ENCODE data around the gene NCKAP5. TPM values are rescaled to one million over a fixed set of nuclear protein-coding genes. Genes with fewer than 3 reads are reported as not detected.

Gene NCKAP5
- total and polyA plus RNA-seq, 2 of the 8 experiments (the other 6 are each of a cell fraction or from before 2014, with no cell fraction given) = 0.27 to 0.86 TPM

GRCh38 chr2:133369901-133370658 lies 198.2 kb downstream of the NCKAP5 start:
- ChIA-PET CTCF (ENCODE audit: partially characterized antibody) (no interaction called here), POLR2A (ENCODE audit: partially characterized antibody) (no interaction called here)
- no peak overlapping the region for H3K14ac ChIP-seq (ENCODE audit: insufficient read length)
- TF ChIP-seq KDM5A (IDR thresholded peaks at IDR 0.05; ENCODE audit: low read length) (no peak), JUND (IDR thresholded peaks at IDR 0.05; ENCODE audit: low read length) (0 out of 2 replicates have a peak, but pooled peaks have one; percentile 46)
- H2BK120ac ChIP-seq (replicated peaks; ENCODE audit: low read depth, low read length) = no peak overlapping the region
- H3K18ac ChIP-seq (ENCODE audit: extremely low read depth, low read length) = no peak overlapping the region
- H2AFZ ChIP-seq (ENCODE audit: low read length) = no peak overlapping the region
- no peaks in the 10 kb centered on the region for H3K36me3 ChIP-seq (ENCODE audit: control insufficient read depth in 2 of 4, insufficient read depth in 4 of 4, low read length in 3 of 4)
- no peak overlapping the region for H4K8ac ChIP-seq (ENCODE audit: extremely low read depth, insufficient read depth, low read length)
- H2BK5ac ChIP-seq (ENCODE audit: low read depth, low read length) = no peak overlapping the region
- H4K5ac ChIP-seq (ENCODE audit: insufficient read length, low read depth, low read length) = no peak overlapping the region
- no peak for FAIRE-seq
- H2BK20ac ChIP-seq (ENCODE audit: low read length) = no peak overlapping the region
- no peaks in the 10 kb centered on the region; the same call in 1 of the 2 replicates for H3K23me2 ChIP-seq (ENCODE audit: low read depth, low read length)
- peaks cover 0 to 4% (median 0%) of the 10 kb centered on the region in 4 experiments; a peak in 5 of 7 replicates for H3K4me1 ChIP-seq (replicated peaks in 1 of 4; ENCODE audit: control insufficient read depth in 3 of 4, insufficient read depth in 4 of 4, low read length in 3 of 4)
- 60% methylated on average over 3 of the region's 3 CpGs; no CpG with 5 or more reads in 1 of the 2 experiments for WGBS, 2 experiments (ENCODE audit: extremely low coverage in 1 of 2, insufficient coverage in 1 of 2, insufficient read length in 1 of 2, insufficient replicate concordance in 2 of 2, low coverage in 1 of 2, low lambda C conversion rate in 2 of 2, missing lambda C conversion rate in 1 of 2)
- H3K79me1 ChIP-seq (ENCODE audit: low read depth, low read length) = no peaks in the 10 kb centered on the region
- H3K9ac ChIP-seq (replicated peaks in 1 of 4; ENCODE audit: extremely low read depth in 1 of 4, low read depth in 3 of 4, low read length in 3 of 4) = no peak overlapping the region
- no peak overlapping the region for H3K27ac ChIP-seq (ENCODE audit: low read depth, low read length)
- no peak overlapping the region for H2BK15ac ChIP-seq (ENCODE audit: low read length)
- no peak overlapping the region for H3K4me2 ChIP-seq (ENCODE audit: insufficient read depth in 1 of 2, low read depth in 2 of 2, low read length in 2 of 2)
- H2BK12ac ChIP-seq (ENCODE audit: low read depth, low read length) = no peak overlapping the region
- H4K20me1 ChIP-seq (replicated peaks in 1 of 2; ENCODE audit: control insufficient read depth in 1 of 2, insufficient read depth in 2 of 2, low read length in 2 of 2) = no peaks in the 10 kb centered on the region
- no peak overlapping the region for H3K4me3 ChIP-seq (ENCODE audit: extremely low read depth in 1 of 4, insufficient read depth in 2 of 4, low read depth in 3 of 4, low read length in 4 of 4)
- no peak overlapping the region for H3K4ac ChIP-seq (replicated peaks; ENCODE audit: insufficient read length, low read depth, low read length)
- no peak overlapping the region for H3K56ac ChIP-seq (replicated peaks; ENCODE audit: insufficient read length, low read depth, low read length)
- no peaks in the 10 kb centered on the region for H3K79me2 ChIP-seq (ENCODE audit: control insufficient read depth in 1 of 2, insufficient read depth in 2 of 2, low read length in 2 of 2)
- no peaks in the 10 kb centered on the region for H3K27me3 ChIP-seq (replicated peaks in 1 of 4; ENCODE audit: control insufficient read depth in 3 of 4, extremely low read depth in 1 of 4, insufficient read depth in 3 of 4, low read length in 3 of 4)
- no peak overlapping the region for H3K23ac ChIP-seq (ENCODE audit: insufficient read length)
- no peak overlapping the region for H4K91ac ChIP-seq (replicated peaks; ENCODE audit: insufficient read length, low read length)
- no peak for DNase-seq (ENCODE audit: low read depth in 1 of 2, low spot score in 2 of 2)
- no peaks in the 10 kb centered on the region for H3K9me3 ChIP-seq (ENCODE audit: insufficient read depth in 2 of 2, low read depth in 1 of 2, low read length in 1 of 2)
- H2AK5ac ChIP-seq (ENCODE audit: low read depth, low read length) = no peak overlapping the region
